ENCODE measurements around the gene HIVEP3.
"Not testable (repeated sequence)": the region's sequence is repeated elsewhere in the genome, so short reads cannot be mapped to it uniquely, and the experiment has no call there.

The HIVEP3 gene

GRCh38 chr1:41560931-41561330 lies 357.8 kb downstream of the HIVEP3 start:
- H3K9ac ChIP-seq (ENCODE audit: low read length): no peak overlapping the region
- H3K36me3 ChIP-seq (ENCODE audit: control insufficient read depth, insufficient read depth, low read length): no peaks in the 10 kb centered on the region
- H3K4me1 ChIP-seq (ENCODE audit: control insufficient read depth, insufficient read depth, low read length): no peaks in the 10 kb centered on the region
- no peak overlapping the region for H3K4me3 ChIP-seq (ENCODE audit: low read length)
- no peak overlapping the region for H3K27ac ChIP-seq (ENCODE audit: low read depth, low read length)
- no peaks in the 10 kb centered on the region for H3K27me3 ChIP-seq (ENCODE audit: control insufficient read depth, insufficient read depth, low read length)

- Histone ChIP-seq H3K27me3 (ENCODE audit: control insufficient read depth, insufficient read depth, low read length) (no peaks in the 10 kb centered on the region), H3K36me3 (ENCODE audit: control insufficient read depth, insufficient read depth, low read length) (no peaks in the 10 kb centered on the region), H3K27ac (ENCODE audit: low read depth, low read length) (no peak overlapping the region), H3K9ac (ENCODE audit: low read length) (no peak overlapping the region), H3K4me3 (ENCODE audit: low read length) (no peak overlapping the region), H3K4me1 (ENCODE audit: control insufficient read depth, insufficient read depth, low read length) (no peaks in the 10 kb centered on the region)
These were observed 358.2 kb downstream of the HIVEP3 start for GRCh38 chr1:41560496-41560895.

GRCh38 chr1:41559331-41559730 lies 359.4 kb downstream of the HIVEP3 start:
- Histone ChIP-seq H3K27me3 (ENCODE audit: control insufficient read depth, insufficient read depth, low read length) (no peaks in the 10 kb centered on the region), H3K36me3 (ENCODE audit: control insufficient read depth, insufficient read depth, low read length) (no peaks in the 10 kb centered on the region), H3K4me1 (ENCODE audit: control insufficient read depth, insufficient read depth, low read length) (no peaks in the 10 kb centered on the region), H3K4me3 (ENCODE audit: low read length) (no peak overlapping the region), H3K9ac (ENCODE audit: low read length) (no peak overlapping the region), H3K27ac (ENCODE audit: low read depth, low read length) (no peak overlapping the region)

- H3K4me3 ChIP-seq (ENCODE audit: low read length): no peak overlapping the region
- no peaks in the 10 kb centered on the region for H3K36me3 ChIP-seq (ENCODE audit: control insufficient read depth, insufficient read depth, low read length)
- no peak overlapping the region for H3K9ac ChIP-seq (ENCODE audit: low read length)
- no peaks in the 10 kb centered on the region for H3K27me3 ChIP-seq (ENCODE audit: control insufficient read depth, insufficient read depth, low read length)
- no peaks in the 10 kb centered on the region for H3K4me1 ChIP-seq (ENCODE audit: control insufficient read depth, insufficient read depth, low read length)
- no peak overlapping the region for H3K27ac ChIP-seq (ENCODE audit: low read depth, low read length)
These were observed 360.0 kb downstream of the HIVEP3 start for GRCh38 chr1:41558761-41559171.

GRCh38 chr1:41557751-41558455 lies 360.8 kb downstream of the HIVEP3 start:
- Histone ChIP-seq H3K27ac (ENCODE audit: low read depth, low read length) (no peak overlapping the region), H3K4me3 (ENCODE audit: low read length) (no peak overlapping the region), H3K9ac (ENCODE audit: low read length) (no peak overlapping the region), H3K27me3 (ENCODE audit: control insufficient read depth, insufficient read depth, low read length) (no peaks in the 10 kb centered on the region), H3K36me3 (ENCODE audit: control insufficient read depth, insufficient read depth, low read length) (no peaks in the 10 kb centered on the region), H3K4me1 (ENCODE audit: control insufficient read depth, insufficient read depth, low read length) (no peaks in the 10 kb centered on the region)

GRCh38 chr1:41554746-41555145 lies 364.0 kb downstream of the HIVEP3 start:
- not testable (repeated sequence) for H3K9ac ChIP-seq (ENCODE audit: low read length); H3K36me3 ChIP-seq (ENCODE audit: control insufficient read depth, insufficient read depth, low read length); H3K27me3 ChIP-seq (ENCODE audit: control insufficient read depth, insufficient read depth, low read length); H3K4me3 ChIP-seq (ENCODE audit: low read length); H3K4me1 ChIP-seq (ENCODE audit: control insufficient read depth, insufficient read depth, low read length); H3K27ac ChIP-seq (ENCODE audit: low read depth, low read length)

- H3K27me3 ChIP-seq (ENCODE audit: control insufficient read depth, insufficient read depth, low read length): no peaks in the 10 kb centered on the region
- H3K9ac ChIP-seq (ENCODE audit: low read length): no peak overlapping the region
- no peak overlapping the region for H3K4me3 ChIP-seq (ENCODE audit: low read length)
- no peak overlapping the region for H3K27ac ChIP-seq (ENCODE audit: low read depth, low read length)
- H3K36me3 ChIP-seq (ENCODE audit: control insufficient read depth, insufficient read depth, low read length): no peaks in the 10 kb centered on the region
- H3K4me1 ChIP-seq (ENCODE audit: control insufficient read depth, insufficient read depth, low read length): no peaks in the 10 kb centered on the region
These were observed 370.8 kb downstream of the HIVEP3 start for GRCh38 chr1:41547781-41548560.

GRCh38 chr1:41547336-41547735 lies 371.4 kb downstream of the HIVEP3 start:
- Histone ChIP-seq H3K27ac (ENCODE audit: low read depth, low read length) (no peak overlapping the region), H3K36me3 (ENCODE audit: control insufficient read depth, insufficient read depth, low read length) (no peaks in the 10 kb centered on the region), H3K9ac (ENCODE audit: low read length) (no peak overlapping the region), H3K4me3 (ENCODE audit: low read length) (no peak overlapping the region), H3K27me3 (ENCODE audit: control insufficient read depth, insufficient read depth, low read length) (no peaks in the 10 kb centered on the region), H3K4me1 (ENCODE audit: control insufficient read depth, insufficient read depth, low read length) (no peaks in the 10 kb centered on the region)

GRCh38 chr1:41546833-41547135 lies 371.9 kb downstream of the HIVEP3 start:
- no peak overlapping the region for H3K9ac ChIP-seq (ENCODE audit: low read length)
- no peak overlapping the region for H3K4me3 ChIP-seq (ENCODE audit: low read length)
- no peak overlapping the region for H3K27ac ChIP-seq (ENCODE audit: low read depth, low read length)
- no peaks in the 10 kb centered on the region for H3K4me1 ChIP-seq (ENCODE audit: control insufficient read depth, insufficient read depth, low read length)
- H3K36me3 ChIP-seq (ENCODE audit: control insufficient read depth, insufficient read depth, low read length): no peaks in the 10 kb centered on the region
- no peaks in the 10 kb centered on the region for H3K27me3 ChIP-seq (ENCODE audit: control insufficient read depth, insufficient read depth, low read length)

GRCh38 chr1:41545996-41546832 lies 372.5 kb downstream of the HIVEP3 start:
- no peak overlapping the region for H3K27ac ChIP-seq (ENCODE audit: low read depth, low read length)
- no peak overlapping the region for H3K4me3 ChIP-seq (ENCODE audit: low read length)

GRCh38 chr1:41542196-41542930 lies 376.4 kb downstream of the HIVEP3 start:
- H3K36me3 ChIP-seq (ENCODE audit: control insufficient read depth, insufficient read depth, low read length): no peaks in the 10 kb centered on the region
- no peak overlapping the region for H3K4me3 ChIP-seq (ENCODE audit: low read length)
- H3K27ac ChIP-seq (ENCODE audit: low read depth, low read length): no peak overlapping the region
- H3K27me3 ChIP-seq (ENCODE audit: control insufficient read depth, insufficient read depth, low read length): no peaks in the 10 kb centered on the region
- H3K4me1 ChIP-seq (ENCODE audit: control insufficient read depth, insufficient read depth, low read length): peaks cover 6% of the 10 kb centered on the region
- no peak overlapping the region for H3K9ac ChIP-seq (ENCODE audit: low read length)

More at GRCh38 chr1:41545996-41546832, 372.5 kb downstream of the HIVEP3 start:
- Histone ChIP-seq H3K36me3 (ENCODE audit: control insufficient read depth, insufficient read depth, low read length) (no peaks in the 10 kb centered on the region), H3K4me1 (ENCODE audit: control insufficient read depth, insufficient read depth, low read length) (no peaks in the 10 kb centered on the region), H3K9ac (ENCODE audit: low read length) (no peak overlapping the region), H3K27me3 (ENCODE audit: control insufficient read depth, insufficient read depth, low read length) (no peaks in the 10 kb centered on the region)

GRCh38 chr1:41541592-41541952 lies 377.1 kb downstream of the HIVEP3 start:
- Histone ChIP-seq H3K4me1 (ENCODE audit: control insufficient read depth, insufficient read depth, low read length) (peaks cover 6% of the 10 kb centered on the region), H3K9ac (ENCODE audit: low read length) (no peak overlapping the region), H3K27me3 (ENCODE audit: control insufficient read depth, insufficient read depth, low read length) (no peaks in the 10 kb centered on the region), H3K4me3 (ENCODE audit: low read length) (no peak overlapping the region), H3K27ac (ENCODE audit: low read depth, low read length) (no peak overlapping the region), H3K36me3 (ENCODE audit: control insufficient read depth, insufficient read depth, low read length) (no peaks in the 10 kb centered on the region)

Data from rectal smooth muscle tissue (tissue), 1 donor.